T-cell (primary cell): ENCODE results near the gene ADAMTSL1. TPM values are rescaled to one million over a fixed set of nuclear protein-coding genes. Genes with fewer than 3 reads are reported as not detected.

Experiments used
- ATAC-seq, 4 experiments: fragments of 200-7000 bp in 3 of 4; fragments of 150-1000 bp in 1 of 4; cut with Tn5 transposase; replicated peaks in 1 of 4; 1 replicate in 3 of 4; 2 replicates in 1 of 4; pipeline ENCODE4 v1.10.0; 2021; ENCODE audit warnings: moderate library complexity in 3 of 4, mild to moderate bottlenecking in 2 of 4, moderate number of reproducible peaks in 1 of 4
- CTCF ChIA-PET, 2 donors: fragments of 300-600 bp; sonication (Branson Sonifier 250); formaldehyde crosslinking; loops; one replicate each; lab custom pipeline; 2022; ENCODE audit warnings: antibody characterized with exemption in 2 of 2; lab: Charles Lee
- POLR2A ChIA-PET, 2 donors: fragments of 300-600 bp; sonication (Branson Sonifier 250); formaldehyde crosslinking; loops; one replicate each; lab custom pipeline; 2022; ENCODE audit warnings: antibody characterized with exemption in 2 of 2; lab: Charles Lee
- DNase-seq, 35 experiments: peaks; one replicate each; pipeline versions ENCODE4 v3.0.0 to v3.0.0-alpha.2; 2013 to 2023
- H3K27ac ChIP-seq: one replicate; pipeline ENCODE4 v1.5.1; 2013; ENCODE audit warnings: low read length
- H3K27me3 ChIP-seq, 2 experiments: replicated peaks in 1 of 2; 1 replicate in 1 of 2; 2 replicates in 1 of 2; pipeline versions ENCODE4 v1.6.1 to v1.7.0; 2013; ENCODE audit warnings: low read length in 1 of 2, mixed read lengths in 1 of 2; ENCODE audit not compliant: control insufficient read depth in 2 of 2, insufficient read depth in 2 of 2; ENCODE audit errors: extremely low read depth in 1 of 2
- H3K36me3 ChIP-seq, 2 donors: 1 replicate in 1 of 2; 2 replicates in 1 of 2; pipeline versions ENCODE4 v1.6.1 to v1.7.0; 2013; ENCODE audit warnings: low read length in 1 of 2; ENCODE audit not compliant: control insufficient read depth in 2 of 2, insufficient read depth in 1 of 2; ENCODE audit errors: extremely low read depth in 1 of 2
- H3K4me1 ChIP-seq, 2 experiments: 1 replicate in 1 of 2; 2 replicates in 1 of 2; pipeline versions ENCODE4 v1.6.1 to v1.7.0; 2013; ENCODE audit warnings: low read length in 2 of 2, mixed read lengths in 1 of 2; ENCODE audit not compliant: insufficient read depth in 2 of 2, control insufficient read depth in 1 of 2; ENCODE audit errors: extremely low read depth in 1 of 2
- H3K4me3 ChIP-seq, 2 donors: 1 replicate in 1 of 2; 2 replicates in 1 of 2; pipeline versions ENCODE4 v1.5.1 to v1.7.0; 2013; ENCODE audit warnings: mild to moderate bottlenecking in 2 of 2, low read length in 1 of 2, moderate library complexity in 1 of 2; ENCODE audit not compliant: control insufficient read depth in 1 of 2; ENCODE audit errors: extremely low read depth in 1 of 2
- H3K9me3 ChIP-seq: 2 replicates; pipeline ENCODE4 v1.7.0; 2013
- H3K27ac Mint-ChIP-seq, 2 donors: one replicate each; pipeline ENCODE4 v1.8.0; 2020 to 2021; ENCODE audit warnings: mild to moderate bottlenecking in 2 of 2, mixed read lengths in 2 of 2
- H3K27me3 Mint-ChIP-seq, 2 donors: one replicate each; pipeline ENCODE4 v1.8.0; 2021 to 2022; ENCODE audit warnings: mixed read lengths in 2 of 2
- H3K36me3 Mint-ChIP-seq: one replicate; pipeline ENCODE4 v1.8.0; 2021; ENCODE audit warnings: mixed read lengths
- H3K4me1 Mint-ChIP-seq, 3 donors: one replicate each; pipeline ENCODE4 v1.8.0; 2020 to 2022; ENCODE audit warnings: mixed read lengths in 3 of 3, mild to moderate bottlenecking in 1 of 3
- H3K4me3 Mint-ChIP-seq, 3 donors: one replicate each; pipeline ENCODE4 v1.8.0; 2020 to 2022; ENCODE audit warnings: mild to moderate bottlenecking in 3 of 3, mixed read lengths in 3 of 3, moderate library complexity in 3 of 3
- H3K9me3 Mint-ChIP-seq, 3 donors: one replicate each; pipeline ENCODE4 v1.8.0; 2020 to 2022; ENCODE audit warnings: mixed read lengths in 3 of 3
- WGBS: methylation state at CpG from one replicate; pipeline ENCODE4 v1.1.5; 2013; ENCODE audit warnings: missing lambda C conversion rate; ENCODE audit not compliant: insufficient coverage; 5-methylcytosine and 5-hydroxymethylcytosine counted together
- total RNA-seq, 35 experiments: library from RNA in 6 of 35; stranded (reverse) in 6 of 35; fragments of 120-200 nt in 1 of 35; gene quantifications; one replicate each; pipeline versions ENCODE4 v1.2.1 to v1.2.4 and lab custom pipeline; 2013 to 2026

The ADAMTSL1 gene
- total RNA-seq, 5 donors from 2014 or later (not counting 1 experiment from before 2014, with no cell fraction given) = 0.10 TPM; not detected in 4

GRCh38 chr9:18585996-18586395 lies 112.0 kb downstream of the ADAMTSL1 start:
- no peak for ATAC-seq

GRCh38 chr9:18588002-18588401 lies 114.0 kb downstream of the ADAMTSL1 start:
- no peak for DNase-seq
- H3K4me3 Mint-ChIP-seq = no peak overlapping the region
- WGBS = no CpG with 5 or more reads among the region's 2 CpGs

More at GRCh38 chr9:18585996-18586395, 112.0 kb downstream of the ADAMTSL1 start:
- Histone ChIP-seq H3K27me3 (no peaks in the 10 kb centered on the region), H3K36me3 (no peaks in the 10 kb centered on the region), H3K27ac (no peak overlapping the region), H3K9me3 (no peaks in the 10 kb centered on the region), H3K4me3 (no peak overlapping the region), H3K4me1 (no peaks in the 10 kb centered on the region)
- CTCF ChIA-PET = no interaction called here
- POLR2A ChIA-PET = no interaction called here
- H3K27me3 Mint-ChIP-seq = no peaks in the 10 kb centered on the region
- no peaks in the 10 kb centered on the region for H3K36me3 Mint-ChIP-seq
- no peak overlapping the region for H3K27ac Mint-ChIP-seq
- peaks cover 5 to 21% (median 6%) of the 10 kb centered on the region in 3 donors for H3K9me3 Mint-ChIP-seq
- H3K4me3 Mint-ChIP-seq = no peak overlapping the region
- no peaks in the 10 kb centered on the region for H3K4me1 Mint-ChIP-seq
- no peak for DNase-seq

GRCh38 chr9:18591261-18591660 lies 117.3 kb downstream of the ADAMTSL1 start:
- no peak for DNase-seq
- no peaks in the 10 kb centered on the region for H3K36me3 ChIP-seq
- no peak overlapping the region for H3K4me3 ChIP-seq
- Mint-ChIP-seq H3K27ac (no peak overlapping the region), H3K4me3 (no peak overlapping the region), H3K36me3 (no peaks in the 10 kb centered on the region), H3K4me1 (no peaks in the 10 kb centered on the region), H3K27me3 (no peaks in the 10 kb centered on the region), H3K9me3 (peaks cover 17 to 42% (median 25%) of the 10 kb centered on the region in 3 donors)
- no peak overlapping the region for H3K27ac ChIP-seq
- CTCF ChIA-PET = no interaction called here
- H3K9me3 ChIP-seq = no peaks in the 10 kb centered on the region
- no peaks in the 10 kb centered on the region for H3K4me1 ChIP-seq
- H3K27me3 ChIP-seq = peaks cover 0 to 4% of the 10 kb centered on the region in 2 experiments
- ATAC-seq = no peak
- WGBS = no CpG with 5 or more reads among the region's 2 CpGs
- POLR2A ChIA-PET = no interaction called here

More at GRCh38 chr9:18588002-18588401, 114.0 kb downstream of the ADAMTSL1 start:
- Mint-ChIP-seq H3K4me1 (no peaks in the 10 kb centered on the region), H3K27ac (no peak overlapping the region), H3K27me3 (no peaks in the 10 kb centered on the region), H3K36me3 (no peaks in the 10 kb centered on the region), H3K9me3 (peaks cover 13 to 24% (median 21%) of the 10 kb centered on the region in 3 donors)
- H3K36me3 ChIP-seq = no peaks in the 10 kb centered on the region
- no peaks in the 10 kb centered on the region for H3K9me3 ChIP-seq
- CTCF ChIA-PET = no interaction called here
- H3K27me3 ChIP-seq = no peaks in the 10 kb centered on the region
- no peak overlapping the region for H3K4me3 ChIP-seq
- no peaks in the 10 kb centered on the region for H3K4me1 ChIP-seq
- no peak for ATAC-seq
- POLR2A ChIA-PET = no interaction called here
- H3K27ac ChIP-seq = no peak overlapping the region

GRCh38 chr9:18594837-18595236 lies 120.9 kb downstream of the ADAMTSL1 start:
- no peaks in the 10 kb centered on the region for H3K27me3 Mint-ChIP-seq
- no peaks in the 10 kb centered on the region for H3K36me3 Mint-ChIP-seq
- no peak overlapping the region for H3K4me3 Mint-ChIP-seq
- Histone ChIP-seq H3K4me3 (no peak overlapping the region), H3K27me3 (peaks cover 0 to 4% of the 10 kb centered on the region in 2 experiments), H3K27ac (no peak overlapping the region), H3K4me1 (no peaks in the 10 kb centered on the region), H3K36me3 (no peaks in the 10 kb centered on the region), H3K9me3 (no peaks in the 10 kb centered on the region)
- CTCF ChIA-PET = no interaction called here
- ATAC-seq = no peak
- H3K27ac Mint-ChIP-seq = no peak overlapping the region
- DNase-seq = no peak
- H3K4me1 Mint-ChIP-seq = no peaks in the 10 kb centered on the region
- POLR2A ChIA-PET = no interaction called here
- H3K9me3 Mint-ChIP-seq = peaks cover 14 to 42% (median 19%) of the 10 kb centered on the region in 3 donors

- ATAC-seq = no peak
- H3K4me1 Mint-ChIP-seq = no peaks in the 10 kb centered on the region
- no peaks in the 10 kb centered on the region for H3K27me3 Mint-ChIP-seq
- H3K4me3 Mint-ChIP-seq = no peak overlapping the region
- Histone ChIP-seq H3K36me3 (no peaks in the 10 kb centered on the region), H3K4me3 (no peak overlapping the region), H3K9me3 (no peaks in the 10 kb centered on the region), H3K4me1 (no peaks in the 10 kb centered on the region), H3K27me3 (peaks cover 0 to 4% of the 10 kb centered on the region in 2 experiments), H3K27ac (no peak overlapping the region)
- H3K9me3 Mint-ChIP-seq = peaks cover 12 to 40% (median 17%) of the 10 kb centered on the region in 3 donors
- POLR2A ChIA-PET = no interaction called here
- DNase-seq = no peak
- CTCF ChIA-PET = no interaction called here
- no peak overlapping the region for H3K27ac Mint-ChIP-seq
- 79% methylated on average over 2 of the region's 3 CpGs for WGBS
- no peaks in the 10 kb centered on the region for H3K36me3 Mint-ChIP-seq
Observed at GRCh38 chr9:18595597-18595996, 121.6 kb downstream of the ADAMTSL1 start.

GRCh38 chr9:18596920-18597319 lies 123.0 kb downstream of the ADAMTSL1 start:
- DNase-seq = no peak
- ChIA-PET POLR2A (no interaction called here), CTCF (no interaction called here)
- no peaks in the 10 kb centered on the region for H3K4me1 Mint-ChIP-seq
- no peaks in the 10 kb centered on the region for H3K27me3 Mint-ChIP-seq
- no peak for ATAC-seq
- H3K27me3 ChIP-seq = peaks cover 0 to 4% of the 10 kb centered on the region in 2 experiments
- H3K36me3 Mint-ChIP-seq = no peaks in the 10 kb centered on the region
- no peak overlapping the region for H3K4me3 Mint-ChIP-seq
- H3K4me3 ChIP-seq = no peak overlapping the region
- peaks cover 4 to 28% (median 10%) of the 10 kb centered on the region in 3 donors for H3K9me3 Mint-ChIP-seq
- no CpG with 5 or more reads among the region's 1 CpG for WGBS
- H3K36me3 ChIP-seq = no peaks in the 10 kb centered on the region
- no peaks in the 10 kb centered on the region for H3K4me1 ChIP-seq
- H3K27ac Mint-ChIP-seq = no peak overlapping the region
- H3K9me3 ChIP-seq = no peaks in the 10 kb centered on the region
- no peak overlapping the region for H3K27ac ChIP-seq

GRCh38 chr9:18598969-18599368 lies 125.0 kb downstream of the ADAMTSL1 start:
- no peaks in the 10 kb centered on the region for H3K36me3 ChIP-seq
- CTCF ChIA-PET = no interaction called here
- H3K27me3 Mint-ChIP-seq = no peaks in the 10 kb centered on the region
- H3K27ac ChIP-seq = no peak overlapping the region
- H3K27ac Mint-ChIP-seq = no peak overlapping the region
- H3K4me1 Mint-ChIP-seq = no peaks in the 10 kb centered on the region
- H3K4me3 ChIP-seq = no peak overlapping the region
- no peak overlapping the region for H3K4me3 Mint-ChIP-seq
- no peak for DNase-seq
- peaks cover 0 to 4% of the 10 kb centered on the region in 2 experiments for H3K27me3 ChIP-seq
- ATAC-seq = no peak
- POLR2A ChIA-PET = no interaction called here
- H3K4me1 ChIP-seq = no peaks in the 10 kb centered on the region
- no CpG with 5 or more reads among the region's 1 CpG for WGBS
- no peaks in the 10 kb centered on the region for H3K36me3 Mint-ChIP-seq
- H3K9me3 Mint-ChIP-seq = peaks cover 0 to 16% (median 10%) of the 10 kb centered on the region in 3 donors
- no peaks in the 10 kb centered on the region for H3K9me3 ChIP-seq
